Smooth muscle cell (in vitro differentiated cells): ENCODE data around the gene ASB11. TPM values are rescaled to one million over a fixed set of nuclear protein-coding genes. Genes with fewer than 3 reads are reported as not detected.

Experiments
- DNase-seq: peaks from one replicate; lab custom pipeline; 2025; ENCODE audit not compliant: unreplicated experiment; lab: John Stamatoyannopoulos, UW
- H2AFZ ChIP-seq: fragments of 200-600 bp; sonication (generic); 2 replicates; pipeline ENCODE4 v1.6.0; 2016; ENCODE audit warnings: antibody characterized with exemption, low read depth, mild to moderate bottlenecking
- H3F3A ChIP-seq: fragments of 200-600 bp; sonication (generic); 2 replicates; pipeline ENCODE4 v1.6.0; 2017; ENCODE audit warnings: antibody characterized with exemption, low read depth
- H3K27ac ChIP-seq: fragments of 200-600 bp; sonication (generic); 2 replicates; pipeline ENCODE4 v1.5.1; 2016; ENCODE audit warnings: low read depth, mild to moderate bottlenecking
- H3K27me3 ChIP-seq: fragments of 200-600 bp; sonication (generic); 2 replicates; pipeline ENCODE4 v1.6.1; 2016; ENCODE audit warnings: low read depth, mild to moderate bottlenecking
- H3K36me3 ChIP-seq: fragments of 200-600 bp; sonication (generic); 2 replicates; pipeline ENCODE4 v1.5.1; 2016; ENCODE audit warnings: low read depth
- H3K4me1 ChIP-seq: fragments of 200-600 bp; sonication (generic); 2 replicates; pipeline ENCODE4 v1.5.1; 2016; ENCODE audit warnings: low read depth
- H3K4me2 ChIP-seq: fragments of 200-600 bp; sonication (generic); 2 replicates; pipeline ENCODE4 v1.6.0; 2016; ENCODE audit warnings: mild to moderate bottlenecking
- H3K4me3 ChIP-seq: fragments of 200-600 bp; sonication (generic); 2 replicates; pipeline ENCODE4 v1.5.1; 2016; ENCODE audit warnings: mild to moderate bottlenecking
- H3K79me2 ChIP-seq: fragments of 200-600 bp; sonication (generic); 2 replicates; pipeline ENCODE4 v1.6.0; 2016; ENCODE audit warnings: low read depth, mild to moderate bottlenecking
- H3K9ac ChIP-seq: fragments of 200-600 bp; sonication (generic); 2 replicates; pipeline ENCODE4 v1.6.0; 2016; ENCODE audit warnings: low read depth
- H3K9me3 ChIP-seq: fragments of 200-600 bp; sonication (generic); replicated peaks from 2 replicates; pipeline ENCODE4 v1.5.1; 2016; ENCODE audit warnings: low read depth
- H4K20me1 ChIP-seq: fragments of 200-600 bp; sonication (generic); 2 replicates; pipeline ENCODE4 v1.6.0; 2016; ENCODE audit warnings: low read depth
- CTCF ChIP-seq: fragments of 200-600 bp; sonication (generic); IDR thresholded peaks from 2 replicates; pipeline ENCODE4 v1.5.1; 2017; ENCODE audit warnings: borderline replicate concordance, mild to moderate bottlenecking, antibody characterized with exemption; ENCODE audit not compliant: insufficient read depth, poor library complexity, severe bottlenecking
- WGBS: methylation state at CpG from one replicate; pipeline ENCODE4 v1.1.7; 2016; ENCODE audit warnings: low lambda C conversion rate; 5-methylcytosine and 5-hydroxymethylcytosine counted together
- polyA plus RNA-seq: library from polyadenylated mRNA; unstranded; fragments of >200 nt; fragmentation: Nextera tagmentation; extraction: Ambion mirVana; gene quantifications from 2 replicates; pipeline ENCODE4 v1.2.1, GENCODE V29; 2016
- total RNA-seq: library from RNA; depleted of rRNA; stranded (reverse); fragments of >200 nt; gene quantifications from 2 replicates; pipeline ENCODE4 v1.2.3, GENCODE V29; 2014

ASB11 gene
- total and polyA plus RNA-seq, 2 experiments from 2014 or later: not detected

- 51% methylated on average over 72 of the region's 72 CpGs for WGBS
- H3K4me3 ChIP-seq: peak within 1 kb of the TSS; percentile 60
- no peaks in the 10 kb centered on the region for H3K79me2 ChIP-seq
- no peaks in the 10 kb centered on the region for H3K36me3 ChIP-seq
- peak within 1 kb of the TSS; percentile 92 for H3K27ac ChIP-seq
- H3K9me3 ChIP-seq: no peaks in the 10 kb centered on the region
- TF ChIP-seq CTCF: no peak
- no peaks in the 10 kb centered on the region for H4K20me1 ChIP-seq
- H3K4me1 ChIP-seq: no peaks in the 10 kb centered on the region
- peak within 1 kb of the TSS; percentile 94 for H3K9ac ChIP-seq
- peak within 1 kb of the TSS; percentile 84 for H3K4me2 ChIP-seq
- H2AFZ ChIP-seq: peak within 1 kb of the TSS; percentile 70
- peak; percentile 64 for DNase-seq
- H3F3A ChIP-seq: no peaks in the 10 kb centered on the region
- H3K27me3 ChIP-seq: peaks cover 8% of the 10 kb centered on the region
Measured at GRCh38 chrX:15335135-15336022, 19.9 kb upstream of the ASB11 start, which contains the start of gene PIGA. TSS of gene PIGA (minus strand) at chrX:15335523. CDS start at chrX:15331930, 3,593 bp downstream.

DNA sequence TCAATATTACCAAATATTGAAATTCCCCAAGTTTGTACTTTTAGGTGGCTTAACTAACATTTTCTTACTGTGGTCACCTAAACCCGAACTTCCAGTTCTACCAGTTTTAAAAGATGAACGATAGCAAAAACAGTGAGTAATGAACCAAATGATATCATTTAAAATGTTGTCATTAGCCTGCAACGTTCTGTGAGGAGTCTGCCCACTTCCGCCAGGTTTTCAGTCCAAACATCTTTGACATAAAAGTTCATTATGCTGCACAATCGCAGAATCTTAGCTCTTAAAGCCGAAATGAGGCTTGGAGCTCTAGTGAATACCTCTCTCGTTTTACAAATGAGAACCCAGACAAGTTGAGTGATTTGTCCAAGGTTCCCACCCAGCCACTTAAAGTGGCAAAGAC is 19.1 kb upstream of the ASB11 start:
- Histone ChIP-seq H3K4me2 (peak overlapping the region; percentile 84), H3K9ac (peak overlapping the region; percentile 94), H3K4me1 (no peaks in the 10 kb centered on the region), H3K79me2 (no peaks in the 10 kb centered on the region), H3K36me3 (no peaks in the 10 kb centered on the region), H3K27me3 (peaks cover 8% of the 10 kb centered on the region), H3K4me3 (peak overlapping the region; percentile 60), H2AFZ (no peak overlapping the region), H3F3A (no peaks in the 10 kb centered on the region), H3K27ac (peak overlapping the region; percentile 92), H3K9me3 (no peaks in the 10 kb centered on the region), H4K20me1 (no peaks in the 10 kb centered on the region)
- no peak for TF ChIP-seq CTCF
- 55% methylated on average over 7 of the region's 7 CpGs for WGBS
- DNase-seq: no peak

GRCh38 chrX:15328821-15329220 is 13.4 kb upstream of the ASB11 start:
- H3K4me3 ChIP-seq: no peak overlapping the region
- no peak for DNase-seq
- H3K4me1 ChIP-seq: no peaks in the 10 kb centered on the region
- no peaks in the 10 kb centered on the region for H3K79me2 ChIP-seq
- 82% methylated on average over 2 of the region's 2 CpGs for WGBS
- H3K27me3 ChIP-seq: no peaks in the 10 kb centered on the region
- H3K4me2 ChIP-seq: no peak overlapping the region
- H3K36me3 ChIP-seq: no peaks in the 10 kb centered on the region
- H4K20me1 ChIP-seq: no peaks in the 10 kb centered on the region
- TF ChIP-seq CTCF: no peak
- H3F3A ChIP-seq: no peaks in the 10 kb centered on the region
- H3K27ac ChIP-seq: no peak overlapping the region
- H3K9me3 ChIP-seq: no peaks in the 10 kb centered on the region
- no peak overlapping the region for H3K9ac ChIP-seq
- no peak overlapping the region for H2AFZ ChIP-seq

GRCh38 chrX:15328131-15328530 is 12.7 kb upstream of the ASB11 start:
- H3K36me3 ChIP-seq: no peaks in the 10 kb centered on the region
- no peaks in the 10 kb centered on the region for H3K9me3 ChIP-seq
- no peak overlapping the region for H3K4me3 ChIP-seq
- no peaks in the 10 kb centered on the region for H3K27me3 ChIP-seq
- H3F3A ChIP-seq: no peaks in the 10 kb centered on the region
- H3K79me2 ChIP-seq: no peaks in the 10 kb centered on the region
- no peak overlapping the region for H3K4me2 ChIP-seq
- no peak overlapping the region for H2AFZ ChIP-seq
- no peak for TF ChIP-seq CTCF
- DNase-seq: no peak
- H3K4me1 ChIP-seq: no peaks in the 10 kb centered on the region
- WGBS: 67% methylated on average over 3 of the region's 3 CpGs
- no peak overlapping the region for H3K27ac ChIP-seq
- H3K9ac ChIP-seq: no peak overlapping the region
- no peaks in the 10 kb centered on the region for H4K20me1 ChIP-seq
